Keratinocyte (primary cell): ENCODE results near the gene PRDM10. TPM values are rescaled to one million over a fixed set of nuclear protein-coding genes. Genes with fewer than 3 reads are reported as not detected.

ENCODE experiments used
- DNase-seq: peaks from one replicate; pipeline ENCODE4 v3.0.0-alpha.2; 2011; ENCODE audit warnings: low read depth, missing footprints, low spot score
- FAIRE-seq: peaks from 2 replicates; lab custom pipeline; 2011; peaks lifted over from hg19 to GRCh38; lab: Jason Lieb, UNC
- H2AFZ ChIP-seq: 2 replicates; pipeline ENCODE4 v1.6.0; 2012; ENCODE audit warnings: low read length, control low read depth, inconsistent platforms; ENCODE audit not compliant: control insufficient read depth
- H3K27ac ChIP-seq: 2 replicates; pipeline ENCODE4 v1.5.1; 2011; ENCODE audit warnings: low read length; ENCODE audit not compliant: control insufficient read depth, insufficient read depth
- H3K27me3 ChIP-seq: 3 replicates; pipeline ENCODE4 v1.6.0; 2011; ENCODE audit warnings: low read length; ENCODE audit not compliant: control insufficient read depth, insufficient read depth; ENCODE audit errors: extremely low read depth
- H3K36me3 ChIP-seq, 2 experiments: 2 replicates in 1 of 2; 3 replicates in 1 of 2; pipeline ENCODE4 v1.5.1; 2011; ENCODE audit warnings: low read length in 2 of 2, mild to moderate bottlenecking in 1 of 2; ENCODE audit not compliant: control insufficient read depth in 2 of 2, insufficient read depth in 2 of 2; ENCODE audit errors: extremely low read depth in 1 of 2
- H3K4me1 ChIP-seq: 3 replicates; pipeline ENCODE4 v1.5.1; 2011; ENCODE audit warnings: low read length; ENCODE audit not compliant: control insufficient read depth, insufficient read depth; ENCODE audit errors: extremely low read depth
- H3K4me2 ChIP-seq: 3 replicates; pipeline ENCODE4 v1.6.0; 2011; ENCODE audit warnings: low read depth, low read length; ENCODE audit not compliant: control insufficient read depth, insufficient read depth; ENCODE audit errors: extremely low read depth
- H3K4me3 ChIP-seq, 3 experiments: fragments of 200-600 bp in 1 of 3; sonication (generic) in 1 of 3; 2 replicates in 2 of 3; 3 replicates in 1 of 3; pipeline ENCODE4 v1.5.1; 2011 to 2016; ENCODE audit warnings: low read length in 3 of 3, mild to moderate bottlenecking in 3 of 3, control low read depth in 2 of 3, inconsistent platforms in 1 of 3, low read depth in 1 of 3, mixed read lengths in 1 of 3, mixed run types in 1 of 3, moderate library complexity in 1 of 3; ENCODE audit not compliant: control insufficient read depth in 2 of 3, insufficient read depth in 2 of 3; ENCODE audit errors: extremely low read depth in 1 of 3
- H3K79me2 ChIP-seq: 2 replicates; pipeline ENCODE4 v1.6.0; 2012; ENCODE audit warnings: low read length; ENCODE audit not compliant: control insufficient read depth, insufficient read depth
- H3K9ac ChIP-seq: 3 replicates; pipeline ENCODE4 v1.6.0; 2011; ENCODE audit warnings: low read length; ENCODE audit not compliant: control insufficient read depth, insufficient read depth; ENCODE audit errors: extremely low read depth
- H3K9me1 ChIP-seq: 3 replicates; pipeline ENCODE4 v1.6.0; 2011; ENCODE audit warnings: low read length; ENCODE audit not compliant: control insufficient read depth, insufficient read depth; ENCODE audit errors: extremely low read depth
- H3K9me3 ChIP-seq: 2 replicates; pipeline ENCODE4 v1.5.1; 2012; ENCODE audit warnings: low read depth, low read length; ENCODE audit not compliant: control insufficient read depth
- H4K20me1 ChIP-seq: 3 replicates; pipeline ENCODE4 v1.6.0; 2011; ENCODE audit warnings: low read length; ENCODE audit not compliant: control insufficient read depth, insufficient read depth; ENCODE audit errors: extremely low read depth
- EZH2 ChIP-seq: IDR thresholded peaks from one replicate; pipeline ENCODE4 v1.6.1; 2012; ENCODE audit warnings: inconsistent platforms, mild to moderate bottlenecking, low read length, moderate library complexity
- dilution Hi-C: fragments of 300-500 bp; cut with MboI; formaldehyde crosslinking; loops from one replicate; pipeline ENCODE4 v1.7.0; 2020; ENCODE audit warnings: low sequenced_read_pairs; ENCODE audit not compliant: extremely low pct_ligation_motif_present
- polyA plus RNA-seq, 5 experiments: library from polyadenylated mRNA; depleted of rRNA in 3 of 5; stranded (reverse) in 3 of 5; stranded (forward) in 1 of 5; unstranded in 1 of 5; fragments of >200 nt; gene quantifications; 1 replicate in 1 of 5; 2 replicates in 3 of 5; 3 replicates in 1 of 5; pipeline versions ENCODE4 v1.2.1 to v1.2.3, GENCODE V29; 2011 to 2012; ENCODE audit warnings: missing spikeins in 2 of 5, low read depth in 1 of 5, low replicate concordance in 1 of 5
- TF ChIP-seq, protein P1 (sequence below), 3 experiments: IDR thresholded peaks in 1 of 3; conservative IDR thresholded peaks in 1 of 3; optimal IDR thresholded peaks in 1 of 3; 2 replicates in 2 of 3; 3 replicates in 1 of 3; pipeline versions ENCODE3 to v1.5.1; 2011; ENCODE audit warnings: low read length in 3 of 3, mild to moderate bottlenecking in 3 of 3, moderate library complexity in 2 of 3, control low read depth in 1 of 3, inconsistent platforms in 1 of 3; ENCODE audit not compliant: insufficient read depth in 2 of 3; ENCODE audit errors: extremely low read depth in 1 of 3

Gene PRDM10
- polyA plus RNA-seq, 1 donor (not counting 4 experiments of a cell fraction or from before 2014, with no cell fraction given) = 4.7 TPM

DNA sequence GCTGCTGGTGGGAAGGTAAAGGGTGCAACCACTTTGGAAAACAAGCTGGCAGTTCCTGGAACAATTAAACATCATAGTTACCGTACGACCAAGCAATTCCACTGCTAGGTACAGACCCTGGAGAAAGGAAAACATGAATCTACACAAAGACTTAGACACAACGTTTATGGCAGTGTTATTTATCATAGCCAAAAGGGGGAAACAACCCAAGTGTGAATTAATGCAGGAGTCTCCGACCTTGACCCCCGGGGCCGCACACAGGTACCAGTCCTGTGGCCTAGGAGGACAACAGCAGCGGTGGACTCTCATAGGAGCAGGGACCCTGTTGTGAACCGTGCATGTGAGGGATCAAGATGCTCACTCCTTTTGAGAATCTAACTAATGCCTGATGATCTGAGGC, 22.5 kb downstream of the PRDM10 start:
- Histone ChIP-seq H3K4me3 (no peak overlapping the region), H3K36me3 (no peaks in the 10 kb centered on the region), H3K9me3 (no peaks in the 10 kb centered on the region), H3K9me1 (no peaks in the 10 kb centered on the region), H2AFZ (no peak overlapping the region), H3K4me1 (no peaks in the 10 kb centered on the region), H4K20me1 (no peaks in the 10 kb centered on the region), H3K27me3 (no peaks in the 10 kb centered on the region), H3K27ac (no peak overlapping the region), H3K4me2 (no peak overlapping the region), H3K79me2 (peaks cover 11% of the 10 kb centered on the region), H3K9ac (no peak overlapping the region)
- dilution Hi-C loops = no loop called here
- TF ChIP-seq EZH2 = no peak
- TF ChIP-seq, protein P1, sequence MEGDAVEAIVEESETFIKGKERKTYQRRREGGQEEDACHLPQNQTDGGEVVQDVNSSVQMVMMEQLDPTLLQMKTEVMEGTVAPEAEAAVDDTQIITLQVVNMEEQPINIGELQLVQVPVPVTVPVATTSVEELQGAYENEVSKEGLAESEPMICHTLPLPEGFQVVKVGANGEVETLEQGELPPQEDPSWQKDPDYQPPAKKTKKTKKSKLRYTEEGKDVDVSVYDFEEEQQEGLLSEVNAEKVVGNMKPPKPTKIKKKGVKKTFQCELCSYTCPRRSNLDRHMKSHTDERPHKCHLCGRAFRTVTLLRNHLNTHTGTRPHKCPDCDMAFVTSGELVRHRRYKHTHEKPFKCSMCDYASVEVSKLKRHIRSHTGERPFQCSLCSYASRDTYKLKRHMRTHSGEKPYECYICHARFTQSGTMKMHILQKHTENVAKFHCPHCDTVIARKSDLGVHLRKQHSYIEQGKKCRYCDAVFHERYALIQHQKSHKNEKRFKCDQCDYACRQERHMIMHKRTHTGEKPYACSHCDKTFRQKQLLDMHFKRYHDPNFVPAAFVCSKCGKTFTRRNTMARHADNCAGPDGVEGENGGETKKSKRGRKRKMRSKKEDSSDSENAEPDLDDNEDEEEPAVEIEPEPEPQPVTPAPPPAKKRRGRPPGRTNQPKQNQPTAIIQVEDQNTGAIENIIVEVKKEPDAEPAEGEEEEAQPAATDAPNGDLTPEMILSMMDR (optimal IDR thresholded peaks at IDR 0.05 in 1 of 3, IDR thresholded peaks at IDR 0.05 in 1 of 3, conservative IDR thresholded peaks at IDR 0.05 in 1 of 3; ENCODE audit: extremely low read depth in 1 of 3, insufficient read depth in 2 of 3, low read length in 3 of 3) = no peak
- no peak for FAIRE-seq
- no peak for DNase-seq

DNA sequence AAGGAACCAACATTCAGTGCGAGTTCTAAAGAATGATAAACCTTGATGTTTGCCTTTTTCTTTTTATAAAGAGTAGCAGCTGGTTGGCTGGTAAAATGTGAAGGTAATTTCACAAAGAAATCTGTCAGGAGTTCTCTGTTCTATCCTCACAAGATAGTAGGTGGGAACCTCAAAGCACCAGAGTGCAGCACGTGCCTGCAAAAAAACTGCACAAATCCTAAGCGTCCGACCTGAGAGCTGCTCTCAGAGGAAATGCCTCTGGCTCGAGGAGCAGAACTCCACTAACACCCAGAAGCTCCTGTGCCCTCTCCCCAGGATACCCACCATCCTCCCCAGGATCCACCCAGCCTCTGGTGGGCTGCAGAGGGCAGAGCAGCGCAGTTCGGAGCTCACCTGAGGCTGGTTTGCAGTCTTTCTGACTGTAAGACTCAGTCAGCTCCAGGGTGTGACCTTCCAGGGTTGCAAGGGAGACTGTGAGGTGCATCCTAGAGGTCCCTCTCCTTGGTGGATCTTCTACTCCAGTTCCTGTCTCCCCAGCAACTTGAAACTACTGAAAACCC, 23.5 kb downstream of the PRDM10 start:
- dilution Hi-C loops = no loop called here
- H3K4me1 ChIP-seq = no peaks in the 10 kb centered on the region
- no peak overlapping the region for H2AFZ ChIP-seq
- FAIRE-seq (no peak), DNase-seq (no peak)
- no peaks in the 10 kb centered on the region for H3K9me3 ChIP-seq
- no peak overlapping the region for H3K4me3 ChIP-seq
- TF ChIP-seq EZH2 = no peak
- TF ChIP-seq, protein P1 (optimal IDR thresholded peaks at IDR 0.05 in 1 of 3, IDR thresholded peaks at IDR 0.05 in 1 of 3, conservative IDR thresholded peaks at IDR 0.05 in 1 of 3; ENCODE audit: extremely low read depth in 1 of 3, insufficient read depth in 2 of 3, low read length in 3 of 3) = no peak
- H3K9me1 ChIP-seq = no peaks in the 10 kb centered on the region
- peaks cover 11% of the 10 kb centered on the region for H3K79me2 ChIP-seq
- no peaks in the 10 kb centered on the region for H3K36me3 ChIP-seq
- no peak overlapping the region for H3K9ac ChIP-seq
- H3K27ac ChIP-seq = no peak overlapping the region
- no peaks in the 10 kb centered on the region for H4K20me1 ChIP-seq
- H3K27me3 ChIP-seq = no peaks in the 10 kb centered on the region
- H3K4me2 ChIP-seq = no peak overlapping the region
